GM12892 (cell line): ENCODE results near the gene PCP4L1.
"Not testable (repeated sequence)": the region's sequence is repeated elsewhere in the genome, so short reads cannot be mapped to it uniquely, and the experiment has no call there.

Experiments
- POLR2A ChIP-seq: IDR thresholded peaks from 2 replicates; pipeline ENCODE4 v1.6.1; 2011; ENCODE audit warnings: low read depth, low read length, control low read depth
- POLR2AphosphoS5 ChIP-seq: IDR thresholded peaks from 2 replicates; pipeline ENCODE4 v1.6.1; 2011; ENCODE audit warnings: low read depth, low read length, control low read depth
- TAF1 ChIP-seq: IDR thresholded peaks from 2 replicates; pipeline ENCODE4 v1.6.1; 2011; ENCODE audit warnings: low read depth, mild to moderate bottlenecking, control low read depth, low read length, borderline replicate concordance

- not testable (repeated sequence) for TF ChIP-seq POLR2A, TAF1, POLR2AphosphoS5
Measured at GRCh38 chr1:161250100-161250499, 8.4 kb upstream of the PCP4L1 start.
